GM21717 (cell line): Measurements from ENCODE around the gene FOSL2.

ENCODE experiments used
- ATAC-seq: cut with Tn5 transposase; IDR thresholded peaks from one replicate; pipeline ENCODE4 v1.9.1; 2021; ENCODE audit warnings: mild to moderate bottlenecking, moderate library complexity; ENCODE audit not compliant: unreplicated experiment

The FOSL2 gene

DNA sequence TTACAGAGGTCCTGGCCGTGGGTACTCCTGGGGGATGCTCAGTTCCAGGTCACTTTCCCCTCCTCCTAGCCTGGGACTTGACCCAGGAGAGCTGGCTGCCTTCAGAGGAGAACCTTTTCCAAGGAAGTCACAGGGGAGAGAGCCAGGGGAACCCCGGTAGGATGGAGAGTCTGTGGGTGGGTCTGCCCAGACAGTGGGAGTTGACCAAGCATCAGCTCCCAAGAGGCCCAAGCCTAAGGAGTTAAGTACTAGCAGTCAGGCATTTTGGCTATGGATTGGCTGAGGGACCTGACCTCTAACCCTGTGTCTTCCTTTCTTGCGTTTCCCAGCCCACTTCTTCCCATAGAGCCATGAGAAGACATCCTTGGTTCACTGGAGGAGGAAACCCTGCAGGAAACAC lies 54.4 kb downstream of the FOSL2 start:
- ATAC-seq: no peak

DNA sequence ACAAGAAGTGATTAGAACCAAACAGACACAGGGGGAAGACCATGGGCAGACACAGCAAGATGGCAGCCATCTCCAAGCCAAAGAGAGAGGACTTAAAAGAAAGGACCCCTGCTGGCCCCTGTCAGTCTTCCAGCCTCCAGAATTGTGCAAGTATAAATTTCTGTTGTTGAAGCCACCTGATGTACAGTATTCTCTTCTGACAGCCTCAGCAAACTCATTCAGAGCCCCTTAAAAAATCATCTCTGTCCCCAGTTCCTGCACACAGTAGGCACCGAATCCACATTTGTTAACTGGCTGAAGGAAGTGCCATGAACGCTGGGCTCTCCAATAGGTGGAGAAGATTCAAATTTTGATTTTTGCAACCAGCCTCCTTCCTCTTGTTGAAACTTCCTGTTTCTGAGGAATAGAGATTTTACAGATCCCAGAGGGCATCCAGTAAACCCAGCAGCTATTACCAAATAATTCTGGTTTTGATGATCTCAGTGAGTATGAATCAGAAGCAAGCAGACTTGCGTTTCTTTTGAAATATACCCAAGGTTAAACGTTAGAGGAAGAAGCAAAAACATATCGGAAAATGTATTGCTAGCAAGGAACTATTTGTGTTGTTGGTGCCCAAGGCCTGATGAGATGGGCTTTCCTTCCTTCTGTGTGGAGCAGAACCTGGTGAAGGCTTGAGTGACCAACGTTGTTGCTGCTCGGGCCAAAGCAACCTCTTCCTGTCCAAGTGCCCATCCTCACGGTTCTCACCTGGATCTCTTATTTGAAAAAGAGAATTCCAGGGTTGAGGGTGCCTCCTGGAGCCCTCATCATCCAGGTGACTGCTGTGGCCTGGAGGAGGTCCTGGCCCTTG lies 55.5 kb downstream of the FOSL2 start:
- ATAC-seq: no peak

DNA sequence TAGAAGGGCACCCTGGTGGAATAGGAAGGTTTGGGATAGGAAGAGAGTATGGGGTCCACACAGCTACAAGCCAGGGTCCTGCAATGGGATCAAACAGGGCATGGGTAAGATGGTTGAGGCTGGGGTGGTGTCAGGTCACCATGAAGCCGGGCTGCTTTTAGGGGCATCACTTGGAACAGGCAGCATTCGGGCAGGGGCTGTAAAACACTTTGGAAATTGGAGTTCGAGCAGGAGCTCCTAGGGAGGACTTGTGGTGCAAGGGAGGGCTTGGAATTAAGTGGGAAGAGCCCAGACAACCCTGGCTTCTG lies 56.1 kb downstream of the FOSL2 start:
- no peak for ATAC-seq

- ATAC-seq: no peak
Measured at GRCh38 chr2:28449126-28449487, 56.4 kb downstream of the FOSL2 start.

- ATAC-seq: peak; percentile 58
Measured at GRCh38 chr2:28449488-28450395, 57.1 kb downstream of the FOSL2 start.

GRCh38 chr2:28450901-28451565 lies 58.4 kb downstream of the FOSL2 start:
- no peak for ATAC-seq

DNA sequence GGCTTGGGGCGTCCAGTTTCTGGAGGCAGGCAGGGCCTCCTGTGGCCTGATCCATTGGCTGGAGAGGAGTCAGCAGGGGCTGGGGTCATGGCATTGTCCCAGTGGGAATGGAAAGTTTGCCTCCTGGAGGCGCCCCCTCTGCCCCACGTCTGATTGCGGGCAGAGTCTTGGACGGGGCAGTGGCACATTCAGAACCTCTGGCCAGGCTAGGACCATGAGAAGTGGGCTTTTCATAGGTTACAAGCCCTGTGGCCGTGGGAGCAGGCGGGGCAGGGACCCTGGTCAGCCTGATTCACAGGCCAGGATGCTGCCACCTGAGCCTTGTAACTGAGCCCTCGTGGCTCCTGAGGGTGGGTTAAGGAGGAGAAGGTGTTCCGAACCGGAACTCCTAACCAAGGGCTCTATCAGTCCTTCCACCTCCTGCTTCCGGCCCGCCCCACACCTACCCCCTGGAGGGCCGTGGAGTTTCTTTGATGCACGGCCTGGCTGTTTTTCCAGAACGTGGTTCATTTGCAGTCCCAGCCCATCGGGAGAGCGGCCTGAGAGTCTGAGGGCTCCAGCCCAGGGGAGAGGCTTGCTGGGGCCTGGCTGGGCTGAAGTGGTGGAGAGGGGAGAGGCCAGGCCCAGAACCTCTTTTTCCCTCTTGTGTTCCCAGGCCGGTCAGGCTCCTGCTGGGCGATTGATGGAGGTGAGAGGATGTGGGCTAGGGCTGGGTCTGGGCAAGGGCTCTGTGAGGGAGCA lies 59.3 kb downstream of the FOSL2 start:
- ATAC-seq: no peak

- ATAC-seq: peak; percentile 56
Measured at GRCh38 chr2:28452534-28453081, 60.0 kb downstream of the FOSL2 start.

GRCh38 chr2:28453396-28453795 lies 60.7 kb downstream of the FOSL2 start:
- no peak for ATAC-seq

GRCh38 chr2:28454016-28454930 lies 61.6 kb downstream of the FOSL2 start:
- ATAC-seq: no peak

GRCh38 chr2:28457237-28457636 lies 64.6 kb downstream of the FOSL2 start:
- no peak for ATAC-seq

- no peak for ATAC-seq
Measured at GRCh38 chr2:28461056-28461455, 68.4 kb downstream of the FOSL2 start.

- no peak for ATAC-seq
Measured at GRCh38 chr2:28462122-28462521, 69.5 kb downstream of the FOSL2 start.

DNA sequence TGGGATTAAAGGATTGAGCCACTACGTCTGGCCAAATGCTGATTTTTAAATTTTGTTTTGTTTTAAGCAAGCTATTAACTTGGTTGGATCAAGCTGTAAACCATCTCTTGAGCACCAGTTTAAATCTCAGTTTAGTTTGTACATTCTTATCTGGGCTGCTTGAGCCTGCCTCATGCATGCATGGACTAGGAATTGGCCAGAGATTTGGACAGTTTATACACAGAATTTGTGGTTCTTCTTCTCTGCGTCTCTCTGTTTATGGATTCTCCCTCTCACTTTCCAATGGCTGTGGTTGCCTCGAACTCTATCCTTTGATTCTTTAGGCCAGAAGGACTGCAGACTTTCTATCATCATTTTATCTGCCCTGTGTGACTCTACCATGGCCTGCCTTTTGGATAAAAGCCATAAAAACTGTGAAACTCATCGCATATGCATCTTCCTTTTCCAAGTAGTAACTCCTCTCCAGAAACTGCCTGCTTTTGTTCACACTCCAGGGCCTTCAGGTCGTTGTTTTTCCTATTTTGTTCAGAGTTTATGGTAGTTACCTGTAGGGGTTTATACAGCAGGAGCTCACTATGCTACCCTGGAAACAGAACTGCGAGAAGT lies 70.7 kb downstream of the FOSL2 start:
- ATAC-seq: no peak

DNA sequence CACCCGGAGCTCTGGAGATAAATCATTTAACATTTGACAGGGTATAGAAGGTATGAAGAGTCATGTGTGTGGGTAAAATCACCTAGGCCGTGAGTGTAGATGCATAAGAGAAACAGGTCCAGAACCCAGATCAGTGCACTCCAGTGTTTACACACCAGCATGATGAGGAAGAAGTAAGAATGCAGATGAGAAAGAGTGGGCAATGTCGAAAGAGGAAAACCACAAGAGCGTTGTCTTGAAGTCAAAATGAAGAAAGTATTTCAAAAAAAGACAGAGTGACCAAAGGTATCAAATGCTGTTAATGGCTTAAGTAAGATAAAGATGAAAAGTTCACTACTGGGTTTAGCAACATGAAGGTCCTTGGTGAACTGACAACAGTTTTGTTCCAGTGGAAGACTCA lies 71.2 kb downstream of the FOSL2 start:
- ATAC-seq: no peak

DNA sequence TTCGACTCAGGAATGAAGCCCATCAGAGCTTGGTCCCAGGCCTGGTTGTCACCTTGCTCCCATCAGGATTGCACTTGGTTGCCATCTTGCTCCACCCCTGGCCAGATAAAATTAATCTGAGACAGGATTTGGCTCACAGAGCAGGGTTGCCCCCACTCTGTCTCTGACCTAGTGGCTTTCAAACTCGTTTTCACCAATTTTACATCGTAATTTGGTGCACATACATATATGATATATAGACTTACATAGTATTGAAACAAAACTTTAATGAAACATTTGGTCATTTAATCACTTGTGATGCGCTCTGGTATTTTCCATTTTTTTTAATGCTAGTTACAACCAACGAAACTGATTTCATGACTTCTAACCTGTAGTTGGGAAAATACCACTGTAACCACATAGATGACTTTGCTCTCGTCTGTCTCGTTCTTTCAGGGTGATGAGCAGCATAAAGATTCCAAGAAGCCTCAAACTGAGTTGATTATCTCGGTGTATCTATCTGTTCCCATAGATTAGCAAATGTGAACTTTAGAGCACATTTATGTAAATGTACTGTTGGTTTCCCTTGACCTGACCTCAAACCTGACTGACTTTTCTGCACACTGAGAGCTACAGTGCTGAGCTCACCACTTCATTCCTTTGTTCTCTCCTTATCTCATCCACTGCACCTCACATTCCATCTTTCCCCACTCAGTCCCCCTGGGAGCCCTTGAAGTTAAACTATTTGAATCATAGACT lies 72.7 kb downstream of the FOSL2 start:
- ATAC-seq: no peak
